SKM-1 treated with dmso at 0.1 percent for 144 hours (cell line): ENCODE results near the gene ANO7.

ENCODE experiments used
- DNase-seq: peaks from one replicate; lab custom pipeline; 2025; ENCODE audit not compliant: unreplicated experiment; lab: John Stamatoyannopoulos, UW

Gene ANO7

GRCh38 chr2:241225983-241226382 lies 37.5 kb downstream of the ANO7 start:
- DNase-seq: no peak

GRCh38 chr2:241226723-241227572 lies 38.5 kb downstream of the ANO7 start:
- DNase-seq: no peak

- no peak for DNase-seq
Observed at GRCh38 chr2:241227594-241227993, 39.1 kb downstream of the ANO7 start.

GRCh38 chr2:241228081-241228859 lies 39.8 kb downstream of the ANO7 start:
- no peak for DNase-seq

- DNase-seq: no peak
Observed at GRCh38 chr2:241228860-241229516, 40.5 kb downstream of the ANO7 start.

- no peak for DNase-seq
Observed at GRCh38 chr2:241229563-241230401, 41.3 kb downstream of the ANO7 start.

- DNase-seq: no peak
Observed at GRCh38 chr2:241230435-241230834, 42.0 kb downstream of the ANO7 start.

GRCh38 chr2:241232736-241233575 lies 44.5 kb downstream of the ANO7 start:
- DNase-seq: no peak

GRCh38 chr2:241234066-241234790 lies 45.8 kb downstream of the ANO7 start:
- no peak for DNase-seq

- DNase-seq: no peak
Observed at GRCh38 chr2:241234962-241235740, 46.7 kb downstream of the ANO7 start.

GRCh38 chr2:241235859-241236593 lies 47.5 kb downstream of the ANO7 start:
- no peak for DNase-seq

- DNase-seq: no peak
Observed at GRCh38 chr2:241237047-241237446, 48.6 kb downstream of the ANO7 start.

- DNase-seq: no peak
Observed at GRCh38 chr2:241237949-241238371, 49.5 kb downstream of the ANO7 start.

GRCh38 chr2:241238693-241239198 lies 50.3 kb downstream of the ANO7 start:
- no peak for DNase-seq

GRCh38 chr2:241239552-241240202 lies 51.2 kb downstream of the ANO7 start:
- DNase-seq: no peak

- DNase-seq: no peak
Observed at GRCh38 chr2:241240320-241241004, 52.0 kb downstream of the ANO7 start.
